GM21447 (cell line): ENCODE measurements around the gene DUS1L.
A peak's percentile ranks its signal among the peaks of the same experiment; 100 is the strongest.

Source experiments
- ATAC-seq: cut with Tn5 transposase; IDR thresholded peaks from one replicate; pipeline ENCODE4 v1.9.1; 2021; ENCODE audit not compliant: unreplicated experiment

DUS1L gene

GRCh38 chr17:82029391-82029790 lies 36.2 kb downstream of the DUS1L start:
- ATAC-seq: no peak

GRCh38 chr17:82028966-82029365 lies 36.6 kb downstream of the DUS1L start:
- no peak for ATAC-seq

GRCh38 chr17:82028246-82028645 lies 37.4 kb downstream of the DUS1L start:
- no peak for ATAC-seq

- ATAC-seq: no peak
These were observed 40.0 kb downstream of the DUS1L start for GRCh38 chr17:82025401-82026107.

GRCh38 chr17:82024859-82025258 lies 40.7 kb downstream of the DUS1L start:
- no peak for ATAC-seq

GRCh38 chr17:82023447-82024241 lies 42.0 kb downstream of the DUS1L start:
- peak; percentile 6 for ATAC-seq

GRCh38 chr17:82022981-82023446 lies 42.6 kb downstream of the DUS1L start, which contains the start of gene LRRC45:
LRRC45 (plus strand) TSS chr17:82023305; CDS start chr17:82023644, 339 bp downstream.
- ATAC-seq: peak; percentile 82

- ATAC-seq: no peak
These were observed 43.2 kb downstream of the DUS1L start, which contains the start of gene CENPX for GRCh38 chr17:82022310-82022980. CENPX (minus strand) TSS chr17:82022878; CDS start chr17:82022861, 17 bp downstream.

GRCh38 chr17:82021900-82022309 lies 43.7 kb downstream of the DUS1L start:
- no peak for ATAC-seq

- ATAC-seq: no peak
These were observed 44.3 kb downstream of the DUS1L start for GRCh38 chr17:82021107-82021899.

- ATAC-seq: no peak
These were observed 45.0 kb downstream of the DUS1L start for GRCh38 chr17:82020572-82021106.

GRCh38 chr17:82019690-82020571 lies 45.7 kb downstream of the DUS1L start:
- ATAC-seq: no peak

- ATAC-seq: no peak
These were observed 46.5 kb downstream of the DUS1L start for GRCh38 chr17:82018989-82019689.

- ATAC-seq: no peak
These were observed 47.2 kb downstream of the DUS1L start for GRCh38 chr17:82018152-82018988.

- no peak for ATAC-seq
These were observed 47.9 kb downstream of the DUS1L start for GRCh38 chr17:82017612-82018151.

GRCh38 chr17:82016875-82017459 lies 48.6 kb downstream of the DUS1L start:
- no peak for ATAC-seq
